ENCODE results near the gene NPRL2.

- TF ChIP-seq CTCF (IDR thresholded peaks at IDR 0.05): no peak
- no peak for TF ChIP-seq POLR2A (IDR thresholded peaks at IDR 0.05)
Measured at GRCh38 chr3:50314816-50315215, 35.8 kb downstream of the NPRL2 start.

Data from body of pancreas (tissue), 4 donors.